HepG2 (cell line): ENCODE measurements around the gene FKBP5. TPM values are rescaled to one million over a fixed set of nuclear protein-coding genes. Genes with fewer than 3 reads are reported as not detected.

Experiments
- BCL6 ChIP-seq: IDR thresholded peaks from 2 replicates; pipeline ENCODE4 v1.6.1; 2016; ENCODE audit warnings: missing genetic modification reagents, missing compliant biosample characterization
- HNF4A ChIP-seq: sonication (generic); formaldehyde crosslinking; IDR thresholded peaks from 2 replicates; pipeline ENCODE4 v1.4.0; 2020; ENCODE audit warnings: missing genetic modification reagents
- RFX5 ChIP-seq: IDR thresholded peaks from 2 replicates; pipeline ENCODE4 v1.6.1; 2011; ENCODE audit warnings: low read depth, low read length, improper control_type of control experiment
- TOPORS ChIP-seq: sonication (generic); formaldehyde crosslinking; IDR thresholded peaks from 2 replicates; pipeline ENCODE4 v1.8.0; 2023; ENCODE audit warnings: mild to moderate bottlenecking, missing genetic modification reagents
- ZNF263 ChIP-seq: sonication (generic); formaldehyde crosslinking; IDR thresholded peaks from 2 replicates; pipeline ENCODE4 v1.4.0; 2020; ENCODE audit warnings: missing genetic modification reagents
- ZNF558 ChIP-seq: sonication (generic); formaldehyde crosslinking; IDR thresholded peaks from 2 replicates; pipeline ENCODE4 v1.9.0; 2022; ENCODE audit warnings: mild to moderate bottlenecking, missing genetic modification reagents, borderline replicate concordance
- ZNF576 ChIP-seq: sonication (generic); formaldehyde crosslinking; IDR thresholded peaks from 2 replicates; pipeline ENCODE4 v1.4.0; 2020; ENCODE audit warnings: mild to moderate bottlenecking, missing genetic modification reagents
- ZNF605 ChIP-seq: sonication (generic); formaldehyde crosslinking; IDR thresholded peaks from 2 replicates; pipeline ENCODE4 v1.8.0; 2022; ENCODE audit warnings: mild to moderate bottlenecking, missing genetic modification reagents
- ZNF788 ChIP-seq: sonication (generic); formaldehyde crosslinking; IDR thresholded peaks from 2 replicates; pipeline ENCODE4 v1.5.0; 2020; ENCODE audit warnings: mild to moderate bottlenecking, missing genetic modification reagents, borderline replicate concordance
- polyA plus RNA-seq, 8 experiments: library from polyadenylated mRNA; depleted of rRNA in 3 of 8; stranded (reverse) in 7 of 8; unstranded in 1 of 8; fragments of >200 nt; fragmentation: Illumina TruSeq in 4 of 8; extraction: Trizol in 4 of 8; gene quantifications; 2 replicates each; pipeline versions ENCODE4 v1.2.1 to v1.2.3, GENCODE V29; 2011 to 2016; ENCODE audit warnings: low read depth in 4 of 8, missing spikeins in 1 of 8, mixed read lengths in 1 of 8; ENCODE audit not compliant: insufficient read depth in 1 of 8
- total RNA-seq, 5 experiments: library from RNA; depleted of rRNA; stranded (reverse); fragments of >200 nt; fragmentation: Illumina TruSeq; extraction: Trizol; gene quantifications; 2 replicates each; pipeline ENCODE4 v1.2.3, GENCODE V29; 2016; ENCODE audit warnings: low read depth in 1 of 5
- TF ChIP-seq, protein P1 (sequence below): sonication (generic); formaldehyde crosslinking; IDR thresholded peaks from 2 replicates; pipeline ENCODE4 v1.4.0; 2020; ENCODE audit warnings: missing genetic modification reagents
- TF ChIP-seq, protein P2 (sequence below): sonication (generic); formaldehyde crosslinking; IDR thresholded peaks from 2 replicates; pipeline ENCODE4 v1.4.0; 2020; ENCODE audit warnings: missing genetic modification reagents
- TF ChIP-seq, protein P3 (sequence below): IDR thresholded peaks from 2 replicates; pipeline ENCODE4 v1.6.1; 2016; ENCODE audit warnings: missing biosample characterization, missing genetic modification reagents, low read depth
- TF ChIP-seq, protein P4 (sequence below): sonication (generic); formaldehyde crosslinking; IDR thresholded peaks from 2 replicates; pipeline ENCODE4 v1.4.0; 2020; ENCODE audit warnings: missing genetic modification reagents
- TF ChIP-seq, protein P5 (sequence below): sonication (generic); formaldehyde crosslinking; IDR thresholded peaks from 2 replicates; pipeline ENCODE4 v1.4.0; 2020; ENCODE audit warnings: mild to moderate bottlenecking, missing genetic modification reagents

FKBP5 gene
- total and polyA plus RNA-seq, 2 of the 13 experiments (the other 11 are each of a cell fraction or from before 2014, with no cell fraction given): 8.0 to 17.4 TPM

DNA sequence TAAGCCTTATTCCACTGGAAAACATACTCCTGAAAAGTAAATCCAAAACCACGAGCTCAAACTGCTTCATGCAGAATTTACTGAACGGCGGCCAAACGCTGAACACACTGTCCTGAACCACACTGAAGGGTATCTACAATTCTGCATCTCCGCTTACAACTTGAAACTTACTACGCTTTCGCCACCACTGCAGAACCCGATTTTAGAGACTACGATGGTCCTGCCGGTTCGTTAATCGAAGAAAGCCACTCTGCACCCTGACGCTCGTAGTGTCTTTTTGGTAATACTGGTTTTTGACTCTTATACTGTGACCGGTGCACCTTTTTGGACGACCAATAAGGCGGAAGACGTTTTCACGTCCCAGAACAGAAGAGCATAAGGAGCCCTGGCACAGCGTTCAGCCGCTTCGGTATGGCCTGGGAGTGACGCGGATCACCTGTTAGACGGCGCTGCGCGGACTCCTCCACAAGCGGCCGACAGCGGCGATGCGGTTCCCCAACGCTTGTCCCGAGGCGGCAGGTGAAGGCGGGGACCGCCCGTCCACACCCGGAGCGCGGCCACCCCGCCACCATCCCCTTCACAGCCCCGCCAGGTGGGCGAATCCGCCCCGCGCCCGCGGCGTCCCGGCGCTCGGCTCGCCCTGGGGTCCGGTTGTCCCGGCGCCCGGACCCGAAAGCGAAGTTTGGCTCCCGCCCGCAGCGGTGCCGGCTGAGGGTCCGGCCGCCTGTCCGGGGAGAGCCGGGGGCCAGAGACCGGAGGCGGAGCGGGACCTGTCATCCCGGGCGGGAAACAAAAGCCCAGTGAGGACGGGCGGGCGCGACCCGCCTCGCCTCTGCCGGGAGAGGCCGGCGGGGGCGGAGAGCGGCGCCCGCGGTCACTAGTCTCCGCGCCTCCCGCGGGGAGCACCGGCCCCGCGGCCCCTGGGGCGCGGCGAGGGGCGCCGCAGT lies 784 bp downstream of the FKBP5 start (continued):
- TF ChIP-seq, protein P1, sequence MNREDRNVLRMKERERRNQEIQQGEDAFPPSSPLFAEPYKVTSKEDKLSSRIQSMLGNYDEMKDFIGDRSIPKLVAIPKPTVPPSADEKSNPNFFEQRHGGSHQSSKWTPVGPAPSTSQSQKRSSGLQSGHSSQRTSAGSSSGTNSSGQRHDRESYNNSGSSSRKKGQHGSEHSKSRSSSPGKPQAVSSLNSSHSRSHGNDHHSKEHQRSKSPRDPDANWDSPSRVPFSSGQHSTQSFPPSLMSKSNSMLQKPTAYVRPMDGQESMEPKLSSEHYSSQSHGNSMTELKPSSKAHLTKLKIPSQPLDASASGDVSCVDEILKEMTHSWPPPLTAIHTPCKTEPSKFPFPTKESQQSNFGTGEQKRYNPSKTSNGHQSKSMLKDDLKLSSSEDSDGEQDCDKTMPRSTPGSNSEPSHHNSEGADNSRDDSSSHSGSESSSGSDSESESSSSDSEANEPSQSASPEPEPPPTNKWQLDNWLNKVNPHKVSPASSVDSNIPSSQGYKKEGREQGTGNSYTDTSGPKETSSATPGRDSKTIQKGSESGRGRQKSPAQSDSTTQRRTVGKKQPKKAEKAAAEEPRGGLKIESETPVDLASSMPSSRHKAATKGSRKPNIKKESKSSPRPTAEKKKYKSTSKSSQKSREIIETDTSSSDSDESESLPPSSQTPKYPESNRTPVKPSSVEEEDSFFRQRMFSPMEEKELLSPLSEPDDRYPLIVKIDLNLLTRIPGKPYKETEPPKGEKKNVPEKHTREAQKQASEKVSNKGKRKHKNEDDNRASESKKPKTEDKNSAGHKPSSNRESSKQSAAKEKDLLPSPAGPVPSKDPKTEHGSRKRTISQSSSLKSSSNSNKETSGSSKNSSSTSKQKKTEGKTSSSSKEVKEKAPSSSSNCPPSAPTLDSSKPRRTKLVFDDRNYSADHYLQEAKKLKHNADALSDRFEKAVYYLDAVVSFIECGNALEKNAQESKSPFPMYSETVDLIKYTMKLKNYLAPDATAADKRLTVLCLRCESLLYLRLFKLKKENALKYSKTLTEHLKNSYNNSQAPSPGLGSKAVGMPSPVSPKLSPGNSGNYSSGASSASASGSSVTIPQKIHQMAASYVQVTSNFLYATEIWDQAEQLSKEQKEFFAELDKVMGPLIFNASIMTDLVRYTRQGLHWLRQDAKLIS: no peak
- TF ChIP-seq ZNF263 (CRISPR knock-in tag) (peak; percentile 66), TOPORS (no peak), ZNF605 (CRISPR knock-in tag) (no peak), RFX5 (no peak), ZNF788 (CRISPR knock-in tag) (no peak), HNF4A (CRISPR knock-in tag) (no peak), ZNF558 (CRISPR knock-in tag) (no peak; the same call in 1 of the 2 replicates), BCL6 (CRISPR knock-in tag) (no peak), ZNF576 (no peak)
- TF ChIP-seq, protein P2, sequence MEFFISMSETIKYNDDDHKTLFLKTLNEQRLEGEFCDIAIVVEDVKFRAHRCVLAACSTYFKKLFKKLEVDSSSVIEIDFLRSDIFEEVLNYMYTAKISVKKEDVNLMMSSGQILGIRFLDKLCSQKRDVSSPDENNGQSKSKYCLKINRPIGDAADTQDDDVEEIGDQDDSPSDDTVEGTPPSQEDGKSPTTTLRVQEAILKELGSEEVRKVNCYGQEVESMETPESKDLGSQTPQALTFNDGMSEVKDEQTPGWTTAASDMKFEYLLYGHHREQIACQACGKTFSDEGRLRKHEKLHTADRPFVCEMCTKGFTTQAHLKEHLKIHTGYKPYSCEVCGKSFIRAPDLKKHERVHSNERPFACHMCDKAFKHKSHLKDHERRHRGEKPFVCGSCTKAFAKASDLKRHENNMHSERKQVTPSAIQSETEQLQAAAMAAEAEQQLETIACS (CRISPR knock-in tag): 0 out of 2 replicates have a peak, but pooled peaks have one; percentile 34
- TF ChIP-seq, protein P3, sequence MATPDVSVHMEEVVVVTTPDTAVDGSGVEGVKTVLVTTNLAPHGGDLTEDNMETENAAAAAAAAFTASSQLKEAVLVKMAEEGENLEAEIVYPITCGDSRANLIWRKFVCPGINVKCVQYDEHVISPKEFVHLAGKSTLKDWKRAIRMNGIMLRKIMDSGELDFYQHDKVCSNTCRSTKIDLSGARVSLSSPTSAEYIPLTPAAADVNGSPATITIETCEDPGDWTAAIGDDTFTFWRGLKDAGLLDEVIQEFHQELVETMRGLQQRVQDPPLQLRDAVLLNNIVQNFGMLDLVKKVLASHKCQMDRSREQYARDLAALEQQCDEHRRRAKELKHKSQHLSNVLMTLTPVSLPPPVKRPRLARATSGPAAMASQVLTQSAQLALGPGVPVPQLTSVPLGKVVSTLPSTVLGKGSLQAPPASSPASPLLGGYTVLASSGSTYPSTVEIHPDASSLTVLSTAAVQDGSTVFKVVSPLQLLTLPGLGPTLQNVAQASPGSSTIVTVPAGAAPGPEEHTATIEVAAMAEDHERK (CRISPR knock-in tag): no peak
- TF ChIP-seq, protein P4, sequence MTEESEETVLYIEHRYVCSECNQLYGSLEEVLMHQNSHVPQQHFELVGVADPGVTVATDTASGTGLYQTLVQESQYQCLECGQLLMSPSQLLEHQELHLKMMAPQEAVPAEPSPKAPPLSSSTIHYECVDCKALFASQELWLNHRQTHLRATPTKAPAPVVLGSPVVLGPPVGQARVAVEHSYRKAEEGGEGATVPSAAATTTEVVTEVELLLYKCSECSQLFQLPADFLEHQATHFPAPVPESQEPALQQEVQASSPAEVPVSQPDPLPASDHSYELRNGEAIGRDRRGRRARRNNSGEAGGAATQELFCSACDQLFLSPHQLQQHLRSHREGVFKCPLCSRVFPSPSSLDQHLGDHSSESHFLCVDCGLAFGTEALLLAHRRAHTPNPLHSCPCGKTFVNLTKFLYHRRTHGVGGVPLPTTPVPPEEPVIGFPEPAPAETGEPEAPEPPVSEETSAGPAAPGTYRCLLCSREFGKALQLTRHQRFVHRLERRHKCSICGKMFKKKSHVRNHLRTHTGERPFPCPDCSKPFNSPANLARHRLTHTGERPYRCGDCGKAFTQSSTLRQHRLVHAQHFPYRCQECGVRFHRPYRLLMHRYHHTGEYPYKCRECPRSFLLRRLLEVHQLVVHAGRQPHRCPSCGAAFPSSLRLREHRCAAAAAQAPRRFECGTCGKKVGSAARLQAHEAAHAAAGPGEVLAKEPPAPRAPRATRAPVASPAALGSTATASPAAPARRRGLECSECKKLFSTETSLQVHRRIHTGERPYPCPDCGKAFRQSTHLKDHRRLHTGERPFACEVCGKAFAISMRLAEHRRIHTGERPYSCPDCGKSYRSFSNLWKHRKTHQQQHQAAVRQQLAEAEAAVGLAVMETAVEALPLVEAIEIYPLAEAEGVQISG (CRISPR knock-in tag): no peak; the same call in 1 of the 2 replicates
- TF ChIP-seq, protein P5, sequence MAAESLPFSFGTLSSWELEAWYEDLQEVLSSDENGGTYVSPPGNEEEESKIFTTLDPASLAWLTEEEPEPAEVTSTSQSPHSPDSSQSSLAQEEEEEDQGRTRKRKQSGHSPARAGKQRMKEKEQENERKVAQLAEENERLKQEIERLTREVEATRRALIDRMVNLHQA: no peak
